H9 (cell line): ENCODE results near the gene WDR64. TPM values are rescaled to one million over a fixed set of nuclear protein-coding genes. Genes with fewer than 3 reads are reported as not detected.

Experiments used
- DNase-seq: peaks from one replicate; pipeline ENCODE4 v3.0.0-alpha.2; 2017
- H2AFZ ChIP-seq: one replicate; pipeline ENCODE4 v1.6.1; 2013; ENCODE audit warnings: mild to moderate bottlenecking, low read length, control low read depth, moderate library complexity
- H2AK5ac ChIP-seq: 2 replicates; pipeline ENCODE4 v1.6.1; 2013; ENCODE audit warnings: low read length, control low read depth, mixed read lengths; ENCODE audit not compliant: insufficient read length
- H2BK120ac ChIP-seq: one replicate; pipeline ENCODE4 v1.6.1; 2013; ENCODE audit warnings: low read depth, mild to moderate bottlenecking, low read length, control low read depth, inconsistent platforms; ENCODE audit not compliant: poor library complexity, severe bottlenecking
- H2BK12ac ChIP-seq: 2 replicates; pipeline ENCODE4 v1.6.1; 2013; ENCODE audit warnings: low read length, control low read depth, mixed read lengths, low read depth; ENCODE audit not compliant: insufficient read length
- H2BK15ac ChIP-seq: 2 replicates; pipeline ENCODE4 v1.6.1; 2013; ENCODE audit warnings: low read depth, low read length, control low read depth
- H2BK20ac ChIP-seq: one replicate; pipeline ENCODE4 v1.6.1; 2013; ENCODE audit warnings: low read depth, mild to moderate bottlenecking, low read length, control low read depth, inconsistent platforms; ENCODE audit not compliant: poor library complexity, severe bottlenecking
- H2BK5ac ChIP-seq: 2 replicates; pipeline ENCODE4 v1.6.1; 2013; ENCODE audit warnings: low read length, control low read depth, mixed read lengths; ENCODE audit not compliant: insufficient read length
- H3K14ac ChIP-seq: 2 replicates; pipeline ENCODE4 v1.6.1; 2013; ENCODE audit warnings: low read length, control low read depth; ENCODE audit not compliant: insufficient read depth
- H3K18ac ChIP-seq: 2 replicates; pipeline ENCODE4 v1.6.1; 2013; ENCODE audit warnings: low read depth, mild to moderate bottlenecking, mixed read lengths, low read length, control low read depth; ENCODE audit not compliant: insufficient read length
- H3K23ac ChIP-seq: 2 replicates; pipeline ENCODE4 v1.6.1; 2013; ENCODE audit warnings: low read length, control low read depth, mixed read lengths, low read depth; ENCODE audit not compliant: insufficient read length
- H3K23me2 ChIP-seq: 2 replicates; pipeline ENCODE4 v1.6.1; 2013; ENCODE audit warnings: low read depth, mild to moderate bottlenecking, mixed read lengths, low read length, control low read depth; ENCODE audit not compliant: insufficient read length, poor library complexity, severe bottlenecking
- H3K27ac ChIP-seq: 2 replicates; pipeline ENCODE4 v1.5.1; 2013; ENCODE audit warnings: low read length, control low read depth, mixed read lengths, low read depth; ENCODE audit not compliant: insufficient read length
- H3K27me3 ChIP-seq: 2 replicates; pipeline ENCODE4 v1.6.1; 2013; ENCODE audit warnings: low read length, control low read depth, inconsistent platforms; ENCODE audit not compliant: insufficient read depth
- H3K4ac ChIP-seq: 2 replicates; pipeline ENCODE4 v1.6.1; 2013; ENCODE audit warnings: low read depth, mild to moderate bottlenecking, control low read depth, inconsistent platforms, low read length, moderate library complexity
- H3K4me1 ChIP-seq: 2 replicates; pipeline ENCODE4 v1.6.1; 2013; ENCODE audit warnings: low read length, control low read depth, inconsistent platforms; ENCODE audit not compliant: insufficient read depth
- H3K4me2 ChIP-seq: 2 replicates; pipeline ENCODE4 v1.6.1; 2013; ENCODE audit warnings: low read length, control low read depth, mixed read lengths; ENCODE audit not compliant: insufficient read length, insufficient read depth
- H3K56ac ChIP-seq: 2 replicates; pipeline ENCODE4 v1.6.1; 2013; ENCODE audit warnings: low read depth, mild to moderate bottlenecking, mixed read lengths, low read length, control low read depth; ENCODE audit not compliant: insufficient read length
- H3K79me1 ChIP-seq: 2 replicates; pipeline ENCODE4 v1.6.1; 2013; ENCODE audit warnings: low read depth, mild to moderate bottlenecking, moderate library complexity, low read length, control low read depth, inconsistent platforms; ENCODE audit not compliant: insufficient read depth, poor library complexity, severe bottlenecking
- H3K79me2 ChIP-seq: 2 replicates; pipeline ENCODE4 v1.6.1; 2013; ENCODE audit warnings: low read length, control low read depth, inconsistent platforms; ENCODE audit not compliant: insufficient read depth
- H3K9ac ChIP-seq: 2 replicates; pipeline ENCODE4 v1.6.1; 2013; ENCODE audit warnings: low read length, control low read depth, mixed read lengths; ENCODE audit not compliant: insufficient read length; ENCODE audit errors: extremely low read depth
- H3K9me3 ChIP-seq: one replicate; pipeline ENCODE4 v1.6.1; 2013; ENCODE audit warnings: low read depth, low read length, inconsistent platforms; ENCODE audit not compliant: control insufficient read depth
- H3T11ph ChIP-seq: one replicate; pipeline ENCODE4 v1.6.1; 2013; ENCODE audit warnings: mild to moderate bottlenecking, low read length, control low read depth, inconsistent platforms
- H4K20me1 ChIP-seq: one replicate; pipeline ENCODE4 v1.6.1; 2013; ENCODE audit not compliant: control insufficient read depth, insufficient read length, insufficient read depth
- H4K5ac ChIP-seq: 2 replicates; pipeline ENCODE4 v1.6.1; 2013; ENCODE audit warnings: low read depth, mild to moderate bottlenecking, mixed read lengths, low read length, control low read depth; ENCODE audit not compliant: insufficient read length
- H4K8ac ChIP-seq: replicated peaks from 2 replicates; pipeline ENCODE4 v1.6.1; 2013; ENCODE audit warnings: low read length, control low read depth, mixed read lengths, low read depth; ENCODE audit not compliant: insufficient read length
- H4K91ac ChIP-seq: 2 replicates; pipeline ENCODE4 v1.6.1; 2013; ENCODE audit warnings: low read depth, mild to moderate bottlenecking, moderate library complexity, mixed read lengths, low read length, control low read depth; ENCODE audit not compliant: insufficient read length
- H3K27ac Mint-ChIP-seq, 3 experiments: 2 replicates in 2 of 3; 3 replicates in 1 of 3; pipeline ENCODE4 v1.8.0; 2020 to 2021; ENCODE audit warnings: mixed read lengths in 3 of 3, mild to moderate bottlenecking in 1 of 3, moderate library complexity in 1 of 3
- H3K27me3 Mint-ChIP-seq: 2 replicates; pipeline ENCODE4 v1.8.0; 2021; ENCODE audit warnings: low read depth, mild to moderate bottlenecking, moderate library complexity, mixed read lengths
- H3K36me3 Mint-ChIP-seq, 3 experiments: 2 replicates in 2 of 3; 3 replicates in 1 of 3; pipeline ENCODE4 v1.8.0; 2020 to 2021; ENCODE audit warnings: low read depth in 3 of 3, mixed read lengths in 3 of 3; ENCODE audit not compliant: insufficient read depth in 1 of 3
- H3K4me1 Mint-ChIP-seq, 2 experiments: 2 replicates each; pipeline ENCODE4 v1.8.0; 2020; ENCODE audit warnings: mixed read lengths in 2 of 2
- H3K4me3 Mint-ChIP-seq, 2 experiments: 2 replicates in 1 of 2; 3 replicates in 1 of 2; pipeline ENCODE4 v1.8.0; 2020 to 2021; ENCODE audit warnings: mild to moderate bottlenecking in 2 of 2, mixed read lengths in 2 of 2, moderate library complexity in 1 of 2
- H3K9me3 Mint-ChIP-seq, 2 experiments: 2 replicates in 1 of 2; 3 replicates in 1 of 2; pipeline ENCODE4 v1.8.0; 2020; ENCODE audit warnings: mild to moderate bottlenecking in 2 of 2, mixed read lengths in 2 of 2, moderate library complexity in 1 of 2
- WGBS: extraction: QIAGEN DNeasy Blood & Tissue Kit; methylation state at CpG from one replicate; pipeline ENCODE4 v1.1.7; 2013; ENCODE audit warnings: missing lambda C conversion rate, low lambda C conversion rate, mixed read lengths; ENCODE audit not compliant: insufficient read length; ENCODE audit errors: extremely low coverage; 5-methylcytosine and 5-hydroxymethylcytosine counted together
- total RNA-seq: library from RNA; stranded (reverse); gene quantifications from 2 replicates; pipeline ENCODE4 v1.2.1, GENCODE V29; 2021
- TF ChIP-seq, protein P1 (sequence below): fragments of 200-600 bp; sonication (generic); conservative IDR thresholded peaks from 3 replicates; pipeline ENCODE4 v1.8.0; 2021; ENCODE audit warnings: antibody characterized with exemption, mild to moderate bottlenecking

Gene WDR64
- total RNA-seq, 1 experiment from 2014 or later, result not detected

DNA sequence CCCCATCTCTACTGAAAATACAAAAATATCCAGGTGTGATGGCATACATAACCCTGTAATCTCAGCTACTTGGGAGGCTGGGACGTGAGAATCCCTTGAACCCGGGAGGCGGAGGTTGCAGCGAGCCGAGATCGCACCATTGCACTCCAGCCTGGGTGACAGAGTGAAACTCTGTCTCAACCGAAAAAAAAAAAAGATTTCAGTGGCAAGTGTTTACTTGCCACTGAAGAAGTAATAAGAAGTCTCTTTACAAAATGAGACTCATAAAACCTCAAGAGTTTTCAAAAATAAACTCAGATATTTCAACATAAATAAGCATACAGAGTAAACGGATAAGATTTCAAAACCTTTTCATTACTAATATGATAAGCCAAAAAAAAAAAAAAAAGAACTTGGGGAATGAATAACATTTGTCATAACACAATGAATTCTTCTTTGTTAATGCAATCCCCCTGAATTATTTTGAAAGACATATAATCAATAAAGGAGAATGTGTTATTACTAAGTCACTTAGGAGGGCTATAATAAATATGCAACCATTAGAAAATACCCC is 161.8 kb downstream of the WDR64 start:
- WGBS, result no CpG with 5 or more reads among the region's 8 CpGs
- no peak overlapping the region for H3K27ac ChIP-seq
- H3K23me2 ChIP-seq, result no peaks in the 10 kb centered on the region
- TF ChIP-seq, protein P1, sequence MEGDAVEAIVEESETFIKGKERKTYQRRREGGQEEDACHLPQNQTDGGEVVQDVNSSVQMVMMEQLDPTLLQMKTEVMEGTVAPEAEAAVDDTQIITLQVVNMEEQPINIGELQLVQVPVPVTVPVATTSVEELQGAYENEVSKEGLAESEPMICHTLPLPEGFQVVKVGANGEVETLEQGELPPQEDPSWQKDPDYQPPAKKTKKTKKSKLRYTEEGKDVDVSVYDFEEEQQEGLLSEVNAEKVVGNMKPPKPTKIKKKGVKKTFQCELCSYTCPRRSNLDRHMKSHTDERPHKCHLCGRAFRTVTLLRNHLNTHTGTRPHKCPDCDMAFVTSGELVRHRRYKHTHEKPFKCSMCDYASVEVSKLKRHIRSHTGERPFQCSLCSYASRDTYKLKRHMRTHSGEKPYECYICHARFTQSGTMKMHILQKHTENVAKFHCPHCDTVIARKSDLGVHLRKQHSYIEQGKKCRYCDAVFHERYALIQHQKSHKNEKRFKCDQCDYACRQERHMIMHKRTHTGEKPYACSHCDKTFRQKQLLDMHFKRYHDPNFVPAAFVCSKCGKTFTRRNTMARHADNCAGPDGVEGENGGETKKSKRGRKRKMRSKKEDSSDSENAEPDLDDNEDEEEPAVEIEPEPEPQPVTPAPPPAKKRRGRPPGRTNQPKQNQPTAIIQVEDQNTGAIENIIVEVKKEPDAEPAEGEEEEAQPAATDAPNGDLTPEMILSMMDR, result no peak
- no peak overlapping the region for H3K4me2 ChIP-seq
- H3K79me1 ChIP-seq, result no peaks in the 10 kb centered on the region
- H2AK5ac ChIP-seq, result no peak overlapping the region
- no peak overlapping the region for H3K23ac ChIP-seq
- no peak overlapping the region for H3K14ac ChIP-seq
- Mint-ChIP-seq H3K9me3 (no peaks in the 10 kb centered on the region), H3K36me3 (no peaks in the 10 kb centered on the region), H3K4me3 (no peak overlapping the region), H3K4me1 (no peaks in the 10 kb centered on the region), H3K27ac (no peak overlapping the region), H3K27me3 (no peaks in the 10 kb centered on the region)
- DNase-seq, result no peak
- no peak overlapping the region for H3K56ac ChIP-seq
- no peak overlapping the region for H4K5ac ChIP-seq
- H3T11ph ChIP-seq, result no peak overlapping the region
- no peak overlapping the region for H4K8ac ChIP-seq
- H2BK12ac ChIP-seq, result no peak overlapping the region
- H2BK5ac ChIP-seq, result no peak overlapping the region
- H2AFZ ChIP-seq, result no peak overlapping the region
- no peak overlapping the region for H2BK15ac ChIP-seq
- no peaks in the 10 kb centered on the region for H3K9me3 ChIP-seq
- H3K9ac ChIP-seq, result no peak overlapping the region
- H4K20me1 ChIP-seq, result no peaks in the 10 kb centered on the region
- H3K18ac ChIP-seq, result no peak overlapping the region
- H3K4ac ChIP-seq, result no peak overlapping the region
- H3K27me3 ChIP-seq, result no peaks in the 10 kb centered on the region
- no peaks in the 10 kb centered on the region for H3K4me1 ChIP-seq
- H4K91ac ChIP-seq, result no peak overlapping the region
- no peak overlapping the region for H2BK20ac ChIP-seq
- H2BK120ac ChIP-seq, result no peak overlapping the region
- no peaks in the 10 kb centered on the region for H3K79me2 ChIP-seq
